HG03025 (cell line): Measurements from ENCODE around the gene ANKLE2.
"Not testable (repeated sequence)": the region's sequence is repeated elsewhere in the genome, so short reads cannot be mapped to it uniquely, and the experiment has no call there.

Experiments used
- ATAC-seq: cut with Tn5 transposase; IDR thresholded peaks from one replicate; pipeline ENCODE4 v1.9.1; 2021; ENCODE audit warnings: mild to moderate bottlenecking, moderate library complexity; ENCODE audit not compliant: unreplicated experiment, low FRiP score

ANKLE2 gene

GRCh38 chr12:132779781-132780353 is 18.2 kb upstream of the ANKLE2 start:
- no peak for ATAC-seq

GRCh38 chr12:132777614-132778013 is 16.0 kb upstream of the ANKLE2 start:
- ATAC-seq, result no peak

- no peak for ATAC-seq
These were observed 15.4 kb upstream of the ANKLE2 start for GRCh38 chr12:132776816-132777568.

- not testable (repeated sequence) for ATAC-seq
These were observed 14.6 kb upstream of the ANKLE2 start for GRCh38 chr12:132776230-132776625.

GRCh38 chr12:132775502-132776229 is 14.0 kb upstream of the ANKLE2 start:
- no peak for ATAC-seq

- ATAC-seq, result no peak
These were observed 13.1 kb upstream of the ANKLE2 start for GRCh38 chr12:132774646-132775275.

GRCh38 chr12:132774159-132774558 is 12.5 kb upstream of the ANKLE2 start:
- no peak for ATAC-seq

- no peak for ATAC-seq
These were observed 11.7 kb upstream of the ANKLE2 start for GRCh38 chr12:132773077-132773955.

GRCh38 chr12:132772606-132773005 is 11.0 kb upstream of the ANKLE2 start:
- no peak for ATAC-seq

- ATAC-seq, result no peak
These were observed 9.7 kb upstream of the ANKLE2 start for GRCh38 chr12:132771126-132771838.

GRCh38 chr12:132766380-132767085 is 4.9 kb upstream of the ANKLE2 start:
- ATAC-seq, result no peak

GRCh38 chr12:132765361-132765760 is 3.7 kb upstream of the ANKLE2 start:
- ATAC-seq, result no peak

- ATAC-seq, result no peak
These were observed 2.6 kb upstream of the ANKLE2 start for GRCh38 chr12:132764231-132764630.

GRCh38 chr12:132761921-132762583 is 420 bp upstream of the ANKLE2 start:
- peak; percentile 49 for ATAC-seq

- no peak for ATAC-seq
These were observed 2.3 kb downstream of the ANKLE2 start for GRCh38 chr12:132759359-132759758.

- ATAC-seq, result not testable (repeated sequence)
These were observed 2.8 kb downstream of the ANKLE2 start for GRCh38 chr12:132758825-132759224.

GRCh38 chr12:132754160-132754932 is 7.3 kb downstream of the ANKLE2 start:
- ATAC-seq, result no peak

GRCh38 chr12:132753670-132754069 is 8.0 kb downstream of the ANKLE2 start:
- not testable (repeated sequence) for ATAC-seq
